C4-2B (cell line): ENCODE data around the gene LMAN2L.

Experiments used
- ZFX ChIP-seq: fragments of 450-650 bp; IDR thresholded peaks from 2 replicates; pipeline ENCODE4 v1.6.1; 2017
- TF ChIP-seq, protein P1 (sequence below): fragments of 450-650 bp; conservative IDR thresholded peaks from 2 replicates; pipeline ENCODE4 v1.5.1; 2017; ENCODE audit warnings: mild to moderate bottlenecking

GRCh38 chr2:96683972-96684820 lies 55.7 kb downstream of the LMAN2L start:
- TF ChIP-seq, protein P1, sequence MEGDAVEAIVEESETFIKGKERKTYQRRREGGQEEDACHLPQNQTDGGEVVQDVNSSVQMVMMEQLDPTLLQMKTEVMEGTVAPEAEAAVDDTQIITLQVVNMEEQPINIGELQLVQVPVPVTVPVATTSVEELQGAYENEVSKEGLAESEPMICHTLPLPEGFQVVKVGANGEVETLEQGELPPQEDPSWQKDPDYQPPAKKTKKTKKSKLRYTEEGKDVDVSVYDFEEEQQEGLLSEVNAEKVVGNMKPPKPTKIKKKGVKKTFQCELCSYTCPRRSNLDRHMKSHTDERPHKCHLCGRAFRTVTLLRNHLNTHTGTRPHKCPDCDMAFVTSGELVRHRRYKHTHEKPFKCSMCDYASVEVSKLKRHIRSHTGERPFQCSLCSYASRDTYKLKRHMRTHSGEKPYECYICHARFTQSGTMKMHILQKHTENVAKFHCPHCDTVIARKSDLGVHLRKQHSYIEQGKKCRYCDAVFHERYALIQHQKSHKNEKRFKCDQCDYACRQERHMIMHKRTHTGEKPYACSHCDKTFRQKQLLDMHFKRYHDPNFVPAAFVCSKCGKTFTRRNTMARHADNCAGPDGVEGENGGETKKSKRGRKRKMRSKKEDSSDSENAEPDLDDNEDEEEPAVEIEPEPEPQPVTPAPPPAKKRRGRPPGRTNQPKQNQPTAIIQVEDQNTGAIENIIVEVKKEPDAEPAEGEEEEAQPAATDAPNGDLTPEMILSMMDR: no peak
- TF ChIP-seq ZFX: no peak
